Naive thymus-derived CD4-positive, alpha-beta T cell (primary cell): ENCODE results near the gene CCDC191. TPM values are rescaled to one million over a fixed set of nuclear protein-coding genes. Genes with fewer than 3 reads are reported as not detected.
A peak's percentile ranks its signal among the peaks of the same experiment; 100 is the strongest.

ENCODE experiments used
- ATAC-seq: fragments of 150-1000 bp; cut with Tn5 transposase; 2 replicates; pipeline ENCODE4 v1.10.0; 2021; ENCODE audit warnings: mild to moderate bottlenecking, moderate library complexity
- CTCF ChIA-PET: fragments of 350-600 bp; sonication (Branson Sonifier 250); formaldehyde crosslinking; loops from one replicate; lab custom pipeline; 2021; ENCODE audit warnings: antibody characterized with exemption; lab: Charles Lee
- POLR2A ChIA-PET: fragments of 350-600 bp; sonication (Branson Sonifier 250); formaldehyde crosslinking; loops from one replicate; lab custom pipeline; 2021; ENCODE audit warnings: antibody characterized with exemption, inconsistent platforms; lab: Charles Lee
- DNase-seq, 9 donors: peaks; one replicate each; pipeline versions ENCODE4 v3.0.0 to v3.0.0-alpha.2; 2020 to 2022; ENCODE audit warnings: mixed read lengths in 1 of 9
- H3K27ac ChIP-seq: one replicate; pipeline ENCODE4 v1.7.0; 2013; ENCODE audit warnings: mild to moderate bottlenecking, low read depth, low read length, moderate library complexity
- H3K27me3 ChIP-seq, 2 donors: one replicate each; pipeline ENCODE4 v1.7.0; 2013; ENCODE audit warnings: low read length in 2 of 2, mild to moderate bottlenecking in 2 of 2, moderate library complexity in 2 of 2; ENCODE audit not compliant: control insufficient read depth in 2 of 2, insufficient read depth in 2 of 2
- H3K36me3 ChIP-seq, 3 experiments: 1 replicate in 2 of 3; 2 replicates in 1 of 3; pipeline ENCODE4 v1.7.0; 2013; ENCODE audit warnings: low read length in 3 of 3, mild to moderate bottlenecking in 3 of 3, moderate library complexity in 1 of 3; ENCODE audit not compliant: insufficient read depth in 3 of 3, control insufficient read depth in 2 of 3
- H3K4me1 ChIP-seq, 2 donors: one replicate each; pipeline ENCODE4 v1.7.0; 2013; ENCODE audit warnings: low read length in 2 of 2, mild to moderate bottlenecking in 2 of 2, moderate library complexity in 1 of 2; ENCODE audit not compliant: control insufficient read depth in 2 of 2, insufficient read depth in 2 of 2
- H3K4me3 ChIP-seq: 2 replicates; pipeline ENCODE4 v1.7.0; 2013; ENCODE audit warnings: mild to moderate bottlenecking, low read length
- H3K9me3 ChIP-seq, 3 experiments: 1 replicate in 2 of 3; 2 replicates in 1 of 3; pipeline ENCODE4 v1.7.0; 2013; ENCODE audit warnings: low read length in 3 of 3; ENCODE audit not compliant: control insufficient read depth in 2 of 3
- H3K27ac Mint-ChIP-seq, 9 donors: one replicate each; pipeline ENCODE4 v1.8.0; 2020 to 2022; ENCODE audit warnings: mixed read lengths in 9 of 9, mild to moderate bottlenecking in 8 of 9, moderate library complexity in 5 of 9, inconsistent platforms in 2 of 9
- H3K27me3 Mint-ChIP-seq, 5 donors: one replicate each; pipeline ENCODE4 v1.8.0; 2021 to 2022; ENCODE audit warnings: mixed read lengths in 5 of 5, mild to moderate bottlenecking in 1 of 5
- H3K36me3 Mint-ChIP-seq, 5 donors: one replicate each; pipeline ENCODE4 v1.8.0; 2020 to 2022; ENCODE audit warnings: mixed read lengths in 5 of 5, mild to moderate bottlenecking in 3 of 5, inconsistent platforms in 1 of 5
- H3K4me1 Mint-ChIP-seq, 7 donors: one replicate each; pipeline ENCODE4 v1.8.0; 2020 to 2022; ENCODE audit warnings: mixed read lengths in 7 of 7, mild to moderate bottlenecking in 3 of 7, inconsistent platforms in 1 of 7
- H3K4me3 Mint-ChIP-seq, 10 donors: one replicate each; pipeline ENCODE4 v1.8.0; 2020 to 2022; ENCODE audit warnings: mild to moderate bottlenecking in 10 of 10, mixed read lengths in 10 of 10, moderate library complexity in 6 of 10, inconsistent platforms in 2 of 10
- H3K9me3 Mint-ChIP-seq, 11 donors: one replicate each; pipeline ENCODE4 v1.8.0; 2020 to 2022; ENCODE audit warnings: mixed read lengths in 11 of 11, mild to moderate bottlenecking in 4 of 11, inconsistent platforms in 1 of 11, moderate library complexity in 1 of 11
- intact Hi-C, 2 donors: fragments of 100-400 bp; cut with micrococcal nuclease; formaldehyde crosslinking; loops; one replicate each; pipeline ENCODE4 v1.15.1; 2023
- polyA plus RNA-seq, 2 donors: library from polyadenylated mRNA; unstranded; fragments of 300-500 nt; fragmentation: Illumina TruSeq; gene quantifications; one replicate each; pipeline ENCODE4 v1.2.3, GENCODE V29; 2021
- total RNA-seq, 6 experiments: library from RNA in 5 of 6; stranded (reverse) in 5 of 6; gene quantifications; 1 replicate in 5 of 6; 2 replicates in 1 of 6; pipeline ENCODE4 v1.2.3 and lab custom pipeline; 2021 to 2026

The CCDC191 gene
- total and polyA plus RNA-seq, 7 experiments from 2014 or later, result 1.4 to 8.8 (median 5.0) TPM

DNA sequence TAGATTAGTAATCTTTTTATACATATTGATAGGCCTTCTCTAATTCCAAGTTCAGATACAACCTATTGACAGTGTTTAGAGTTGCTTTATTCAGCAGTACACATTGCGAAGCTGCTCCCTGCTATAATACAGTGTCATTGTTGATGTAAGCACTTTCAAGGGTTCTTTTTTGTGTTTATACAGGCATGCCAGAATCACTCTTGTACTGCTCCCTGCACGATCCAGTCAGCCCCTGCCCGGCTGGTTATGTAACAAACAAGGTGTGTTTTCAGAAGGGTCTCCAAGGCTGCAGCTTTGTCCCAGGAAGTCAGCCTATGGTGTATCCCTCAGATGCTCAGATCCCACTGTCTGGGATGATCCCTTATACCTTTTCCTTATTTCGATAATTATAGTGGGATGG, 11.5 kb upstream of the CCDC191 start:
- Histone ChIP-seq H3K27me3 (no peaks in the 10 kb centered on the region), H3K4me3 (no peak overlapping the region), H3K27ac (no peak overlapping the region), H3K4me1 (no peaks in the 10 kb centered on the region), H3K9me3 (no peaks in the 10 kb centered on the region), H3K36me3 (peaks cover 6 to 56% (median 15%) of the 10 kb centered on the region in 3 experiments)
- Mint-ChIP-seq H3K27ac (no peak overlapping the region), H3K9me3 (no peaks in the 10 kb centered on the region), H3K27me3 (no peaks in the 10 kb centered on the region), H3K4me1 (peaks cover 2 to 21% (median 18%) of the 10 kb centered on the region in 7 donors), H3K36me3 (peaks cover 14 to 61% (median 43%) of the 10 kb centered on the region in 5 donors), H3K4me3 (no peak overlapping the region)
- intact Hi-C loops, result no loop called here
- CTCF ChIA-PET, result no interaction called here
- POLR2A ChIA-PET, result interaction anchor here (0.6 kb wide), 1 partner anchor 12 kb away, joined by 3 read pairs; the partner anchor contains the start of genes CCDC191 and QTRT2
- ATAC-seq (no peak), DNase-seq (no peak)

DNA sequence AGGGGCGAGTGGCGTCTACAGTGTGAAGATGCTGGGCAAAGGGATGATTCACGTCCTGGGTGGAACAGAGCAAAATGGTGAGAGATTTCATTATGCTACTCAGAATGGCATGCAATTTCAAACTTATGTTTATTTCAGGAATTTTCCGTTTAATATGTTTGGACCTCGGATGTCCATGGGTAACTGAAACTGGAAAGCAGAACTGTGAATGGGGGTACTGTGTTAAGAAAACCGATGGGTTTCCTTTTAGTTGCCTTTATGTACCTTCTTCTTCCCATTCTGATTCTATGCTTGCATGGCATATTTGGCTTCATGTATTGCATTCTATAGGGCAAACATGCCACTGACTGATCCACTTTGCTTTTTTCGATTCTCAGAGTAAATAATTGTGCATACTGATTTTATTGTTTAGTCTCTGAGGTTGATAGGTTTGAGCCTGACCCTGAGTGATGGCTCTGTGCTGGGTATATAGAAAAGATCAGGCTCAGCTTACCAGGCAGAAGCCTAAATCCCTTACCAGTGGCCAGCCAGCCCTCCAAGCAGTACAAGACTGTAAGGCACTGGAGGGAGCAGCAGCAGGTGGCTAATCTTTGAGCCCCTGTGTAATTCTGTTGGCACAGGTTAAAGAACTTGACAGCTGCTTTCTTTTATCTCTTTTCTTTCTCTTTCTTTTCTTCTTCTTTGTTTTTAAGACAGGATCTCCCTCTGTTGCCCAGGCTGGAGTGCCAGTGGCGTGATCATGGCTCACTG, 4.8 kb upstream of the CCDC191 start:
- no peak overlapping the region for H3K27ac ChIP-seq
- H3K9me3 Mint-ChIP-seq, result peaks cover 0 to 5% (median 0%) of the 10 kb centered on the region in 11 donors
- H3K4me3 ChIP-seq, result no peak overlapping the region
- POLR2A ChIA-PET, result no interaction called here
- intact Hi-C loops, result no loop called here
- DNase-seq (no peak), ATAC-seq (no peak)
- H3K36me3 Mint-ChIP-seq, result peaks cover 3 to 34% (median 12%) of the 10 kb centered on the region in 5 donors
- no peaks in the 10 kb centered on the region for H3K27me3 ChIP-seq
- CTCF ChIA-PET, result no interaction called here
- H3K9me3 ChIP-seq, result no peaks in the 10 kb centered on the region
- H3K4me1 Mint-ChIP-seq, result peaks cover 32 to 85% (median 64%) of the 10 kb centered on the region in 7 donors
- H3K4me3 Mint-ChIP-seq, result no peak overlapping the region
- H3K36me3 ChIP-seq, result peaks cover 0 to 10% (median 0%) of the 10 kb centered on the region in 3 experiments
- peaks cover 0 to 2% (median 0%) of the 10 kb centered on the region in 5 donors for H3K27me3 Mint-ChIP-seq
- H3K27ac Mint-ChIP-seq, result no peak overlapping the region
- peaks cover 10 to 13% of the 10 kb centered on the region in 2 donors for H3K4me1 ChIP-seq

DNA sequence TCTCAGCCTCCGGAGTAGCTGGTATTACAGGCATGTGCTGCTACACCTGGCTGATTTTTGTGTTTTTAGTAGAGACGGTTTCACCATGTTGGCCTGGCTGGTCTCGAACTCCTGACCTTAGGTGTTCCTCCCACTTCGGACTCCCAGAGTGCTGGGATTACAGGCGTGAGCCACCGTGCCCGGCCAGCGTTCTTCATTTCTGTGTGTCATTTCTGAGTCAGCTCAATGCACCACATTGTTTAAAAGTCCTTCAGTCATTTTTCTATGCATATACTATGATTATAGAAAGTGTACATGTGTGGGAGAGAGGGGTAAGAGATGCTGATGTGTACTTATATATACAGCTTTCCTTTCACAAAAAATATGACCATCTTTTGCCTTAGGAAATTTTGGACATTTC, 2.3 kb upstream of the CCDC191 start:
- H3K36me3 Mint-ChIP-seq, result peaks cover 0 to 16% (median 5%) of the 10 kb centered on the region in 5 donors
- H3K4me1 Mint-ChIP-seq, result peaks cover 28 to 81% (median 68%) of the 10 kb centered on the region in 7 donors
- peak overlapping the region; percentile 11 to 100 (median 86) for H3K4me3 Mint-ChIP-seq
- H3K27ac Mint-ChIP-seq, result peak overlapping the region in 3 of 9 donors; percentile 14 to 80 (median 31)
- H3K27ac ChIP-seq, result no peak overlapping the region
- no peak overlapping the region for H3K4me3 ChIP-seq
- H3K9me3 Mint-ChIP-seq, result peaks cover 0 to 5% (median 0%) of the 10 kb centered on the region in 11 donors
- peaks cover 0 to 4% (median 0%) of the 10 kb centered on the region in 3 experiments for H3K36me3 ChIP-seq
- intact Hi-C loops, result loop anchor here (5.0 kb wide), 2 partner anchors 526 to 1041 kb away; partner anchors contain the start of gene SIDT1 (in 2 of the 2)
- peaks cover 10 to 13% of the 10 kb centered on the region in 2 donors for H3K4me1 ChIP-seq
- ChIA-PET POLR2A (interaction anchor here (0.8 kb wide), 1 partner anchor 980 kb away, joined by 3 read pairs; no protein-coding TSS in a partner anchor), CTCF (no interaction called here)
- H3K27me3 Mint-ChIP-seq, result peaks cover 0 to 2% (median 0%) of the 10 kb centered on the region in 5 donors
- no peak for DNase-seq
- no peaks in the 10 kb centered on the region for H3K9me3 ChIP-seq
- no peaks in the 10 kb centered on the region for H3K27me3 ChIP-seq
- ATAC-seq, result no peak

DNA sequence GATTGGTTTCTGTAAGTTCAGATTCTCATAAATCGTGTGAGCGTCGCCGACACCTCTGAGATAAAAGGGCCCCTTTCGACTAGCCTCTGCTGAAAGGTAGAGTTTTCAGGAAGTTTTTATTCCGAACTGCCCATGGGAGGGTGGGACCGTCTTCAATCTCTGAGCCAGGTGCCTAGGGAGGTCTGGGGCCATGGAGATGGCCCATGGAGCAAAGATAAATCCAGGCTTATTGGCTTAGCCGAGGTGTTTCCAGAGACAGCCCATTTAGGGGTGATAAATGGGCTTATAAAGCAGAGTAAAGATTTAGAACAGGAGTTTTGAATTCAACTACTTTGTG, 653 bp upstream of the CCDC191 start:
- ChIA-PET CTCF (no interaction called here), POLR2A (interaction anchor here (1.3 kb wide), 1 partner anchor 11 kb away, joined by 3 read pairs; no protein-coding TSS in a partner anchor)
- DNase-seq (no peak), ATAC-seq (no peak)
- H3K36me3 ChIP-seq, result peaks cover 0 to 4% (median 0%) of the 10 kb centered on the region in 3 experiments
- Mint-ChIP-seq H3K27ac (peak overlapping the region; percentile 87 to 99 (median 97)), H3K4me3 (peak overlapping the region; percentile 91 to 100 (median 98)), H3K4me1 (peaks cover 28 to 66% (median 59%) of the 10 kb centered on the region in 7 donors), H3K27me3 (peaks cover 0 to 2% (median 0%) of the 10 kb centered on the region in 5 donors), H3K9me3 (peaks cover 0 to 5% (median 0%) of the 10 kb centered on the region in 11 donors), H3K36me3 (peaks cover 0 to 20% (median 5%) of the 10 kb centered on the region in 5 donors)
- intact Hi-C loops, result loop anchor here (2.0 to 5.0 kb wide), 9 partner anchors 144 to 1728 kb away; partner anchors contain the start of genes SIDT1 (in 2 of the 2), GRAMD1C (in 1 of the 2), SLC35A5 (in 1 of the 2) and SPICE1 (in 1 of the 2)
- peak overlapping the region; percentile 91 for H3K27ac ChIP-seq
- no peaks in the 10 kb centered on the region for H3K9me3 ChIP-seq
- H3K4me3 ChIP-seq, result peak overlapping the region; percentile 95
- H3K27me3 ChIP-seq, result no peaks in the 10 kb centered on the region
- H3K4me1 ChIP-seq, result peaks cover 10 to 13% of the 10 kb centered on the region in 2 donors

DNA sequence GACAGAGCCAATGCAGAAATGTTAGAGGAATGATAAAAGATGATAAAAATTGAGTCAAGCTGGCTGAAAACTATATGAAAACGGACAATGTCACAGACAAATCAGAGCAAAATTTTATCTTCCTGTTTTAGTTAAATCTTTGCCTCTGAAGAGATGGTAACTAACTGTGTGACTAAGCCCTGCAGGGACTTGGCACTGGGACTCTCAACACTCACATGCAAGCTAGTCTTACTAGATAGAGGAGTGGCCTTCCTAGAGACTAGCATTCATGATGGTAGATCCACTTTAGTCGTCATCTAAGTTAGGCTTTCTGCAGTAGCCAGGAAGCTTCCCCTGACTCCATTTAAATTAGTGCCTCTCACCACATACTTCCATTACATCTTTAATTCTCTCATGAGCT, 4.1 kb downstream of the CCDC191 start:
- ChIA-PET CTCF (no interaction called here), POLR2A (interaction anchor here (0.7 kb wide), 1 partner anchor 305 kb away, joined by 3 read pairs; the partner anchor contains the start of gene ATP6V1A)
- Histone ChIP-seq H3K4me3 (no peak overlapping the region), H3K36me3 (no peaks in the 10 kb centered on the region), H3K9me3 (no peaks in the 10 kb centered on the region), H3K4me1 (peaks cover 0 to 2% of the 10 kb centered on the region in 2 donors), H3K27me3 (no peaks in the 10 kb centered on the region), H3K27ac (no peak overlapping the region)
- intact Hi-C loops, result no loop called here
- Mint-ChIP-seq H3K36me3 (peaks cover 2 to 13% (median 5%) of the 10 kb centered on the region in 5 donors), H3K27ac (no peak overlapping the region), H3K9me3 (peaks cover 0 to 5% (median 0%) of the 10 kb centered on the region in 11 donors), H3K27me3 (peaks cover 0 to 6% (median 0%) of the 10 kb centered on the region in 5 donors), H3K4me3 (no peak overlapping the region), H3K4me1 (peaks cover 1 to 19% (median 16%) of the 10 kb centered on the region in 7 donors)
- DNase-seq, result no peak
- ATAC-seq, result no peak

DNA sequence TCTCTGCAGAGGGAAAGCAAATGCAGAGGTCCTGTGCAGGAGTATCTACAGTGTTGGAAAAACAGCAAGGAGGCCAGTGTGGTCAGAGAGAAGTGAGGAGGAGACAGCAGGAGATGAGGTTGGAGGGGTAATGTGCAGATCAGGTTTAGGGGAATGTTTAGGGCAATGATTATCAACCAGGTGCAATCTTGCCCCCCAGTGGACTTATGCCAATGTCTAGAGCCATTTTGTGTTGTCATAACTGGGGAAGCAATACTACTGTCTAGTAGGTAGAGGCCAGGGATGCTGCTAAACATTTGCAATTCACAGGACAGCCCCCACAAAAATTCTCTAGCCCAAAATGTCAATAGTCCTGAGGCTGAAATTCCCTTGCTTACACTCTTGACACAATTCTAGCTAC, 13.1 kb downstream of the CCDC191 start:
- Mint-ChIP-seq H3K27ac (no peak overlapping the region), H3K27me3 (peaks cover 0 to 7% (median 0%) of the 10 kb centered on the region in 5 donors), H3K36me3 (peaks cover under 1 to 5% (median 3%) of the 10 kb centered on the region in 5 donors), H3K4me1 (no peaks in the 10 kb centered on the region), H3K9me3 (peaks cover 0 to 3% (median 0%) of the 10 kb centered on the region in 11 donors), H3K4me3 (no peak overlapping the region)
- H3K27me3 ChIP-seq, result no peaks in the 10 kb centered on the region
- H3K4me3 ChIP-seq, result no peak overlapping the region
- POLR2A ChIA-PET, result no interaction called here
- no peaks in the 10 kb centered on the region for H3K36me3 ChIP-seq
- DNase-seq (no peak), ATAC-seq (no peak)
- no peaks in the 10 kb centered on the region for H3K9me3 ChIP-seq
- CTCF ChIA-PET, result no interaction called here
- no peaks in the 10 kb centered on the region for H3K4me1 ChIP-seq
- H3K27ac ChIP-seq, result no peak overlapping the region
- intact Hi-C loops, result no loop called here
